HUES48 (cell line): Measurements from ENCODE around the gene PRICKLE3.

Source experiments
- H3K27ac ChIP-seq: one replicate; pipeline ENCODE4 v1.7.0; 2013; ENCODE audit warnings: low read depth, low read length, inconsistent platforms
- H3K27me3 ChIP-seq: 2 replicates; pipeline ENCODE4 v1.6.1; 2013; ENCODE audit warnings: mild to moderate bottlenecking, low read length; ENCODE audit not compliant: control insufficient read depth, insufficient read depth
- H3K36me3 ChIP-seq: 2 replicates; pipeline ENCODE4 v1.6.1; 2013; ENCODE audit warnings: low read length; ENCODE audit not compliant: control insufficient read depth, insufficient read depth
- H3K4me1 ChIP-seq: 2 replicates; pipeline ENCODE4 v1.6.1; 2013; ENCODE audit warnings: mild to moderate bottlenecking, low read length; ENCODE audit not compliant: control insufficient read depth, insufficient read depth
- H3K4me3 ChIP-seq: 2 replicates; pipeline ENCODE4 v1.5.1; 2013; ENCODE audit warnings: mild to moderate bottlenecking, low read depth, low read length
- H3K9ac ChIP-seq: 2 replicates; pipeline ENCODE4 v1.6.1; 2013; ENCODE audit warnings: mild to moderate bottlenecking, low read depth, low read length, moderate library complexity
- H3K9me3 ChIP-seq: 2 replicates; pipeline ENCODE4 v1.6.1; 2013; ENCODE audit warnings: low read length; ENCODE audit not compliant: control insufficient read depth, insufficient read depth

Gene PRICKLE3

GRCh38 chrX:49166914-49167739, 19.0 kb downstream of the PRICKLE3 start:
- Histone ChIP-seq H3K9ac (no peak overlapping the region), H3K27me3 (peaks cover 17% of the 10 kb centered on the region), H3K27ac (no peak overlapping the region), H3K4me3 (peak overlapping the region; percentile 55), H3K36me3 (no peaks in the 10 kb centered on the region), H3K4me1 (peaks cover 13% of the 10 kb centered on the region), H3K9me3 (peaks cover 8% of the 10 kb centered on the region; the same call in 1 of the 2 replicates)

- H3K4me1 ChIP-seq: peaks cover 13% of the 10 kb centered on the region
- peaks cover 14% of the 10 kb centered on the region for H3K27me3 ChIP-seq
- H3K9me3 ChIP-seq: peaks cover 8% of the 10 kb centered on the region; the same call in 1 of the 2 replicates
- no peaks in the 10 kb centered on the region for H3K36me3 ChIP-seq
- no peak overlapping the region for H3K27ac ChIP-seq
- no peak overlapping the region for H3K9ac ChIP-seq
- peak overlapping the region; percentile 55 for H3K4me3 ChIP-seq
Observed at GRCh38 chrX:49165901-49166881, 20.0 kb downstream of the PRICKLE3 start.

- Histone ChIP-seq H3K9me3 (peaks cover 3% of the 10 kb centered on the region; the same call in 1 of the 2 replicates), H3K27ac (no peak overlapping the region), H3K4me3 (0 out of 2 replicates have a peak overlapping the region, but pooled peaks have one; percentile 61), H3K27me3 (peaks cover 14% of the 10 kb centered on the region), H3K36me3 (no peaks in the 10 kb centered on the region), H3K4me1 (peaks cover 13% of the 10 kb centered on the region), H3K9ac (no peak overlapping the region)
Observed at GRCh38 chrX:49164589-49165360, 21.4 kb downstream of the PRICKLE3 start.

- H3K36me3 ChIP-seq: no peaks in the 10 kb centered on the region
- peaks cover 13% of the 10 kb centered on the region for H3K4me1 ChIP-seq
- H3K27me3 ChIP-seq: peaks cover 14% of the 10 kb centered on the region
- peak overlapping the region; percentile 77 for H3K27ac ChIP-seq
- peaks cover 6% of the 10 kb centered on the region for H3K9me3 ChIP-seq
- H3K4me3 ChIP-seq: peak overlapping the region; percentile 61
- no peak overlapping the region for H3K9ac ChIP-seq
Observed at GRCh38 chrX:49163555-49164419, 22.4 kb downstream of the PRICKLE3 start.

GRCh38 chrX:49162620-49163019, 23.6 kb downstream of the PRICKLE3 start, which contains the start of gene MAGIX:
TSS of gene MAGIX (plus strand) at chrX:49162758. CDS start at chrX:49162890, 132 bp downstream.
- Histone ChIP-seq H3K36me3 (no peaks in the 10 kb centered on the region), H3K27ac (no peak within 1 kb of the TSS), H3K4me1 (peaks cover 10% of the 10 kb centered on the region), H3K4me3 (peak within 1 kb of the TSS; percentile 61), H3K9me3 (peaks cover 12% of the 10 kb centered on the region), H3K9ac (no peak within 1 kb of the TSS), H3K27me3 (peaks cover 11% of the 10 kb centered on the region)

GRCh38 chrX:49161632-49162031, 24.5 kb downstream of the PRICKLE3 start:
- Histone ChIP-seq H3K36me3 (no peaks in the 10 kb centered on the region), H3K27me3 (peaks cover 6% of the 10 kb centered on the region), H3K4me3 (no peak overlapping the region), H3K9ac (no peak overlapping the region), H3K27ac (no peak overlapping the region), H3K4me1 (peaks cover 1% of the 10 kb centered on the region; the same call in 1 of the 2 replicates), H3K9me3 (peaks cover 12% of the 10 kb centered on the region)

- Histone ChIP-seq H3K9me3 (peaks cover 12% of the 10 kb centered on the region), H3K27me3 (peaks cover 6% of the 10 kb centered on the region), H3K4me1 (no peaks in the 10 kb centered on the region; the same call in 1 of the 2 replicates), H3K36me3 (no peaks in the 10 kb centered on the region), H3K4me3 (no peak overlapping the region), H3K9ac (no peak overlapping the region), H3K27ac (no peak overlapping the region)
Observed at GRCh38 chrX:49160908-49161307, 25.3 kb downstream of the PRICKLE3 start.

- H3K4me3 ChIP-seq: no peak overlapping the region; the same call in 1 of the 2 replicates
- H3K36me3 ChIP-seq: no peaks in the 10 kb centered on the region
- peaks cover 23% of the 10 kb centered on the region for H3K9me3 ChIP-seq
- H3K27me3 ChIP-seq: no peaks in the 10 kb centered on the region; the same call in none of the 2 replicates
- no peak overlapping the region for H3K9ac ChIP-seq
- H3K27ac ChIP-seq: no peak overlapping the region
- H3K4me1 ChIP-seq: no peaks in the 10 kb centered on the region; the same call in 1 of the 2 replicates
Observed at GRCh38 chrX:49157194-49157593, 29.0 kb downstream of the PRICKLE3 start.

- H3K27ac ChIP-seq: peak overlapping the region; percentile 95
- peak overlapping the region; percentile 75 for H3K4me3 ChIP-seq
- peaks cover 27% of the 10 kb centered on the region for H3K9me3 ChIP-seq
- peak overlapping the region; percentile 59 for H3K9ac ChIP-seq
- H3K27me3 ChIP-seq: no peaks in the 10 kb centered on the region; the same call in 1 of the 2 replicates
- no peaks in the 10 kb centered on the region; the same call in 1 of the 2 replicates for H3K4me1 ChIP-seq
- no peaks in the 10 kb centered on the region for H3K36me3 ChIP-seq
Observed at GRCh38 chrX:49155900-49156837, 30.0 kb downstream of the PRICKLE3 start.
